OCI-LY7 (cell line): Measurements from ENCODE around the gene RNF217. TPM values are rescaled to one million over a fixed set of nuclear protein-coding genes. Genes with fewer than 3 reads are reported as not detected.

ENCODE experiments used
- BruUV-seq: library from RNA; stranded (reverse); fragments of 400-500 nt; replicated peaks from 2 replicates; lab custom pipeline; 2021; lab: Mats Ljungman, UMichigan
- CTCF ChIA-PET: fragments of 300-600 bp; sonication (Branson Sonifier 250); formaldehyde crosslinking; loops from one replicate; lab custom pipeline; 2022; ENCODE audit warnings: antibody characterized with exemption; ENCODE audit not compliant: unreplicated experiment; lab: Charles Lee
- POLR2A ChIA-PET: fragments of 300-600 bp; sonication (Branson Sonifier 250); formaldehyde crosslinking; loops from one replicate; lab custom pipeline; 2022; ENCODE audit warnings: antibody characterized with exemption; lab: Charles Lee
- DNase-seq: peaks from one replicate; pipeline ENCODE4 v3.0.0-alpha.2; 2015; ENCODE audit warnings: low spot score
- H2AFZ ChIP-seq: fragments of 200-600 bp; sonication (generic), shearing (Covaris generic); 2 replicates; pipeline ENCODE4 v1.6.1; 2014; ENCODE audit warnings: mild to moderate bottlenecking, antibody characterized with exemption, low read length, moderate library complexity
- H3K27ac ChIP-seq: fragments of 200-600 bp; sonication (generic); 2 replicates; pipeline ENCODE4 v1.5.1; 2014; ENCODE audit warnings: mixed run types, low read depth, mild to moderate bottlenecking, moderate library complexity, low read length, inconsistent platforms; ENCODE audit not compliant: poor library complexity, severe bottlenecking
- H3K36me3 ChIP-seq: fragments of 200-600 bp; sonication (generic); 2 replicates; pipeline ENCODE4 v1.6.1; 2014; ENCODE audit warnings: mild to moderate bottlenecking, antibody characterized with exemption, low read length, moderate library complexity, mixed read lengths; ENCODE audit not compliant: insufficient read depth
- H3K4me1 ChIP-seq: fragments of 200-600 bp; sonication (generic); 2 replicates; pipeline ENCODE4 v1.5.1; 2014; ENCODE audit warnings: mild to moderate bottlenecking, low read length; ENCODE audit not compliant: insufficient read depth, poor library complexity, severe bottlenecking
- H3K4me2 ChIP-seq: fragments of 200-600 bp; sonication (generic); 2 replicates; pipeline ENCODE4 v1.6.1; 2014; ENCODE audit warnings: mild to moderate bottlenecking, low read length
- H3K4me3 ChIP-seq: fragments of 200-600 bp; sonication (generic); 2 replicates; pipeline ENCODE4 v1.5.1; 2014; ENCODE audit warnings: mild to moderate bottlenecking, low read depth, low read length; ENCODE audit not compliant: poor library complexity, severe bottlenecking
- H3K79me2 ChIP-seq: fragments of 200-600 bp; sonication (generic); 2 replicates; pipeline ENCODE4 v1.6.1; 2016; ENCODE audit warnings: low read depth, mild to moderate bottlenecking, low read length, moderate library complexity, mixed read lengths; ENCODE audit not compliant: insufficient read depth
- H3K9me2 ChIP-seq: fragments of 200-600 bp; sonication (generic); 2 replicates; pipeline ENCODE4 v1.6.1; 2016; ENCODE audit warnings: mild to moderate bottlenecking, low read length, mixed read lengths; ENCODE audit not compliant: insufficient read depth
- H3K9me3 ChIP-seq: fragments of 200-600 bp; sonication (generic); 2 replicates; pipeline ENCODE4 v1.6.1; 2014; ENCODE audit warnings: mild to moderate bottlenecking, mixed run types, low read length, mixed read lengths
- H4K20me1 ChIP-seq: fragments of 200-600 bp; sonication (generic); 2 replicates; pipeline ENCODE4 v1.6.1; 2014; ENCODE audit warnings: mild to moderate bottlenecking, antibody characterized with exemption, low read length, moderate library complexity, mixed read lengths; ENCODE audit not compliant: insufficient read depth
- EZH2phosphoT487 ChIP-seq: fragments of 200-600 bp; sonication (generic); IDR thresholded peaks from 2 replicates; pipeline ENCODE4 v1.6.1; 2018; ENCODE audit warnings: low read depth, borderline replicate concordance, mild to moderate bottlenecking, mixed run types, antibody characterized with exemption, low read length, moderate library complexity, mixed read lengths
- intact Hi-C: fragments of 100-400 bp; cut with micrococcal nuclease; formaldehyde crosslinking; loops from one replicate; pipeline ENCODE4 v1.10.0; 2022; ENCODE audit not compliant: unreplicated experiment
- total RNA-seq, 2 experiments: library from RNA; depleted of rRNA in 1 of 2; stranded (reverse); fragments of >200 nt in 1 of 2; shearing (Covaris generic) in 1 of 2; gene quantifications; 2 replicates each; pipeline ENCODE4 v1.2.3, GENCODE V29; 2014 to 2022
- TF ChIP-seq, protein P1 (sequence below): fragments of 200-600 bp; sonication (generic); conservative IDR thresholded peaks from 2 replicates; pipeline ENCODE4 v1.5.1; 2014; ENCODE audit warnings: mild to moderate bottlenecking, antibody characterized with exemption, low read length, moderate library complexity, mixed read lengths

The RNF217 gene
- total RNA-seq, 2 experiments from 2014 or later = not detected

DNA sequence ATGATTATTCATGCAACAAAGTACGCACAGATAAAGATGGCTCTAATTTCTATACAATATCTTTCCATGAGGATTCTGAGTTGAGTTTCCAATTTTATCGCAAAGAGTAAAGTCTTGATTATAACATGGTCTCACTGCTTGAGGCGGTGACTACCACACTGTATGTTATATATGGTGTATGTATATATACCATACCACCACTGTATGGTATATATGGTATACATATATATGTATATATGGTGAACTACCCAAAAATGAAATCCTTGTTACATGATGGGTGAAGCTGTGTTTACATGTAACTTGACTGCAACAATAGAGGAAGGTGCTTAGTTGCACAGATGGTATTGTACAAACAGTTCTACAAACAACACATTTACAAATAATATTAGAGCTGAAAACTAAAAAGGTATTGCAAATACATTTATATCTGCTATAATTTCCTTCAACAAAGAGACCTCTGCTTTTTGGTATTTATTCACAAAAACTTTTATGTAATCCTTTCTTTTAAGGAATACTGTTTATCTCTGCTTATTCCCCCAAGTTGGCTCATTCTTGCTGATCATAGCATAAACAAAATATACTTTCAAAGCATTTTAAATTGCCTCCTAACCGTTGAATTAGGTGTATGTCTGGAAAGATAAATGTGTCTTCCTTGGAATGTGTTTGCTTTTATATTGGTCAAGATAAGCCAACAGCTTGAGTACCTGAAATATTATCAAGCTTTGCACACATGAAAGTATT is 113.7 kb downstream of the RNF217 start:
- Histone ChIP-seq H3K4me3 (no peak overlapping the region), H2AFZ (no peak overlapping the region), H4K20me1 (no peaks in the 10 kb centered on the region), H3K9me3 (no peaks in the 10 kb centered on the region), H3K4me1 (no peaks in the 10 kb centered on the region), H3K27ac (no peak overlapping the region), H3K4me2 (no peak overlapping the region), H3K9me2 (no peaks in the 10 kb centered on the region), H3K79me2 (no peaks in the 10 kb centered on the region), H3K36me3 (no peaks in the 10 kb centered on the region)
- no peak for DNase-seq
- POLR2A ChIA-PET = no interaction called here
- no TSS peak for BruUV-seq
- CTCF ChIA-PET = no interaction called here
- TF ChIP-seq EZH2phosphoT487 = no peak
- TF ChIP-seq, protein P1, sequence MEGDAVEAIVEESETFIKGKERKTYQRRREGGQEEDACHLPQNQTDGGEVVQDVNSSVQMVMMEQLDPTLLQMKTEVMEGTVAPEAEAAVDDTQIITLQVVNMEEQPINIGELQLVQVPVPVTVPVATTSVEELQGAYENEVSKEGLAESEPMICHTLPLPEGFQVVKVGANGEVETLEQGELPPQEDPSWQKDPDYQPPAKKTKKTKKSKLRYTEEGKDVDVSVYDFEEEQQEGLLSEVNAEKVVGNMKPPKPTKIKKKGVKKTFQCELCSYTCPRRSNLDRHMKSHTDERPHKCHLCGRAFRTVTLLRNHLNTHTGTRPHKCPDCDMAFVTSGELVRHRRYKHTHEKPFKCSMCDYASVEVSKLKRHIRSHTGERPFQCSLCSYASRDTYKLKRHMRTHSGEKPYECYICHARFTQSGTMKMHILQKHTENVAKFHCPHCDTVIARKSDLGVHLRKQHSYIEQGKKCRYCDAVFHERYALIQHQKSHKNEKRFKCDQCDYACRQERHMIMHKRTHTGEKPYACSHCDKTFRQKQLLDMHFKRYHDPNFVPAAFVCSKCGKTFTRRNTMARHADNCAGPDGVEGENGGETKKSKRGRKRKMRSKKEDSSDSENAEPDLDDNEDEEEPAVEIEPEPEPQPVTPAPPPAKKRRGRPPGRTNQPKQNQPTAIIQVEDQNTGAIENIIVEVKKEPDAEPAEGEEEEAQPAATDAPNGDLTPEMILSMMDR = no peak
- intact Hi-C loops = no loop called here

DNA sequence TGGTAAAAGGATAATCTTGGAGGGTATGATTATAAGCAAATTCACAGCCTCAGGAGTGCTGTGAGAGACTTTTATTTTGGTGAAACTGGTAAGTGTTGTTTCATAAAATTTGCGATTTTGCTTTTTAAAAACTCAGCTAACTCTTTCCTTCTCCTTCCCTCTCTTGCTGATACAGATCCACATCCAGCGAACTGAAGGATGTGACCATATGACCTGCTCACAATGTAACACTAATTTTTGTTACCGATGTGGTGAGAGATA is 114.2 kb downstream of the RNF217 start:
- no peak overlapping the region for H2AFZ ChIP-seq
- BruUV-seq = no TSS peak
- DNase-seq = no peak
- no peaks in the 10 kb centered on the region for H3K9me2 ChIP-seq
- no peaks in the 10 kb centered on the region for H3K4me1 ChIP-seq
- H4K20me1 ChIP-seq = no peaks in the 10 kb centered on the region
- H3K36me3 ChIP-seq = no peaks in the 10 kb centered on the region
- no peak overlapping the region for H3K27ac ChIP-seq
- no peak for TF ChIP-seq EZH2phosphoT487
- TF ChIP-seq, protein P1 = no peak
- intact Hi-C loops = no loop called here
- no peaks in the 10 kb centered on the region for H3K79me2 ChIP-seq
- ChIA-PET CTCF (no interaction called here), POLR2A (no interaction called here)
- no peak overlapping the region for H3K4me2 ChIP-seq
- H3K9me3 ChIP-seq = no peaks in the 10 kb centered on the region
- H3K4me3 ChIP-seq = no peak overlapping the region

DNA sequence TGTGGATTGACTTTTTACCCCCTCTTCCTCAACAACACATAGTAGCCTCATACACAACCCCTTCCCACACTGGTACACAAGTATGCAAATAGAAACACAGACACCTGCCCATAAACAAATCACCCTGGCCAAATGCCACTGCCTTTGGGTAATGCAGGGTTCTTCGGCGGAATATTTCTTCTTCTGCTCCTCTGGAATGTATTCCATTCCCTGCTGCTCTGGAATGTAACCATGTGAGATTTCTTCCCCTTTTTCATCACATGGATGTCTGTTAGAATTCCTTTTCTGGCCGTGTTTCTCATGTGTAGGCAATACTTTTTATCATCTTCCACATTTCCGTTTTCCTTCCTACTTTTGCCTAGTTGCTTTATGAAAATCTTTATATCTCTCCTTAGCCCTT is 115.2 kb downstream of the RNF217 start:
- H2AFZ ChIP-seq = no peak overlapping the region
- no peaks in the 10 kb centered on the region for H3K9me3 ChIP-seq
- TF ChIP-seq EZH2phosphoT487 = no peak
- TF ChIP-seq, protein P1 = no peak
- H3K36me3 ChIP-seq = no peaks in the 10 kb centered on the region
- no peaks in the 10 kb centered on the region for H3K79me2 ChIP-seq
- no peaks in the 10 kb centered on the region for H3K4me1 ChIP-seq
- H3K27ac ChIP-seq = no peak overlapping the region
- CTCF ChIA-PET = no interaction called here
- H3K4me3 ChIP-seq = no peak overlapping the region
- no peaks in the 10 kb centered on the region for H4K20me1 ChIP-seq
- no peak for DNase-seq
- no peaks in the 10 kb centered on the region for H3K9me2 ChIP-seq
- intact Hi-C loops = no loop called here
- no TSS peak for BruUV-seq
- H3K4me2 ChIP-seq = no peak overlapping the region
- POLR2A ChIA-PET = no interaction called here
